Amygdala (tissue), 56 donors: ENCODE measurements around the gene MET.
"Not testable (repeated sequence)": the region's sequence is repeated elsewhere in the genome, so short reads cannot be mapped to it uniquely, and the experiment has no call there.

Experiments
- DNase-seq, 56 donors: peaks; one replicate each; lab custom pipeline; 2025; lab: John Stamatoyannopoulos, UW

Gene MET

GRCh38 chr7:116741625-116742316, 69.8 kb downstream of the MET start:
- DNase-seq: no peak

GRCh38 chr7:116742641-116743040, 70.6 kb downstream of the MET start:
- DNase-seq: no peak

- DNase-seq: not testable (repeated sequence)
Measured at GRCh38 chr7:116743835-116744234, 71.8 kb downstream of the MET start.

- DNase-seq: not testable (repeated sequence)
Measured at GRCh38 chr7:116746388-116746787, 74.4 kb downstream of the MET start.

- DNase-seq: not testable (repeated sequence)
Measured at GRCh38 chr7:116751070-116751469, 79.1 kb downstream of the MET start.

- DNase-seq: no peak
Measured at GRCh38 chr7:116752305-116753074, 80.5 kb downstream of the MET start.

- no peak for DNase-seq
Measured at GRCh38 chr7:116753130-116753529, 81.1 kb downstream of the MET start.

- DNase-seq: no peak
Measured at GRCh38 chr7:116754186-116754585, 82.2 kb downstream of the MET start.

- no peak for DNase-seq
Measured at GRCh38 chr7:116757283-116757682, 85.3 kb downstream of the MET start.

GRCh38 chr7:116759642-116760041, 87.6 kb downstream of the MET start:
- not testable (repeated sequence) for DNase-seq

GRCh38 chr7:116762971-116763370, 91.0 kb downstream of the MET start:
- no peak for DNase-seq

- no peak for DNase-seq
Measured at GRCh38 chr7:116763647-116764046, 91.7 kb downstream of the MET start.

GRCh38 chr7:116766881-116767280, 94.9 kb downstream of the MET start:
- no peak for DNase-seq

- DNase-seq: no peak
Measured at GRCh38 chr7:116769546-116769945, 97.5 kb downstream of the MET start.

GRCh38 chr7:116770941-116771340, 98.9 kb downstream of the MET start:
- DNase-seq: no peak

- no peak for DNase-seq
Measured at GRCh38 chr7:116771640-116772039, 99.6 kb downstream of the MET start.

- DNase-seq: no peak
Measured at GRCh38 chr7:116772423-116772863, 100.4 kb downstream of the MET start.

GRCh38 chr7:116772926-116773749, 101.1 kb downstream of the MET start:
- DNase-seq: no peak

- DNase-seq: no peak
Measured at GRCh38 chr7:116776046-116776445, 104.0 kb downstream of the MET start.

GRCh38 chr7:116776610-116777289, 104.8 kb downstream of the MET start:
- DNase-seq: no peak
